Stimulated activated CD8-positive, alpha-beta memory T cell treated with anti-CD3 and anti-CD28 coated beads, Interleukin-12 subunit alpha, Interleukin-12 subunit beta, amount 100 ng/mL, for 4 hours (primary cell): ENCODE results near the gene PTPN2.
"Not testable (repeated sequence)": the region's sequence is repeated elsewhere in the genome, so short reads cannot be mapped to it uniquely, and the experiment has no call there.

Experiments used
- DNase-seq: peaks from one replicate; pipeline ENCODE4 v3.0.0-alpha.2; 2020; ENCODE audit warnings: low read depth

PTPN2 gene

GRCh38 chr18:12883684-12884405, at the start of gene PTPN2:
TSS of gene PTPN2 (minus strand) at chr18:12884237. CDS start at chr18:12884141, 96 bp downstream.
- peak; percentile 85 for DNase-seq

GRCh38 chr18:12933327-12933726, 49.3 kb upstream of the PTPN2 start:
- DNase-seq = no peak

GRCh38 chr18:12930908-12931307, 46.9 kb upstream of the PTPN2 start:
- DNase-seq = no peak

- DNase-seq = no peak
These were observed 46.3 kb upstream of the PTPN2 start for GRCh38 chr18:12930376-12930775.

GRCh38 chr18:12929477-12930083, 45.5 kb upstream of the PTPN2 start:
- DNase-seq = no peak

GRCh38 chr18:12928641-12929040, 44.6 kb upstream of the PTPN2 start:
- DNase-seq = no peak

GRCh38 chr18:12928206-12928605, 44.2 kb upstream of the PTPN2 start:
- DNase-seq = no peak

- DNase-seq = no peak
These were observed 40.6 kb upstream of the PTPN2 start for GRCh38 chr18:12924616-12925015.

GRCh38 chr18:12922266-12922665, 38.2 kb upstream of the PTPN2 start:
- no peak for DNase-seq

GRCh38 chr18:12921178-12921577, 37.1 kb upstream of the PTPN2 start:
- DNase-seq = no peak

- no peak for DNase-seq
These were observed 28.1 kb upstream of the PTPN2 start for GRCh38 chr18:12911929-12912703.

GRCh38 chr18:12911025-12911928, 27.2 kb upstream of the PTPN2 start:
- peak; percentile 48 for DNase-seq

- DNase-seq = no peak
These were observed 24.7 kb upstream of the PTPN2 start for GRCh38 chr18:12908706-12909105.

GRCh38 chr18:12907258-12907925, 23.4 kb upstream of the PTPN2 start:
- DNase-seq = no peak

GRCh38 chr18:12906773-12907172, 22.7 kb upstream of the PTPN2 start:
- no peak for DNase-seq

GRCh38 chr18:12906119-12906518, 22.1 kb upstream of the PTPN2 start:
- no peak for DNase-seq

- no peak for DNase-seq
These were observed 20.0 kb upstream of the PTPN2 start for GRCh38 chr18:12904012-12904516.

GRCh38 chr18:12901208-12901607, 17.2 kb upstream of the PTPN2 start:
- DNase-seq = not testable (repeated sequence)

- not testable (repeated sequence) for DNase-seq
These were observed 12.8 kb upstream of the PTPN2 start for GRCh38 chr18:12896784-12897333.

- no peak for DNase-seq
These were observed 11.6 kb upstream of the PTPN2 start for GRCh38 chr18:12895626-12896025.

GRCh38 chr18:12895014-12895413, 11.0 kb upstream of the PTPN2 start:
- DNase-seq = no peak
